ENCODE data around the gene GNGT1.

DNA sequence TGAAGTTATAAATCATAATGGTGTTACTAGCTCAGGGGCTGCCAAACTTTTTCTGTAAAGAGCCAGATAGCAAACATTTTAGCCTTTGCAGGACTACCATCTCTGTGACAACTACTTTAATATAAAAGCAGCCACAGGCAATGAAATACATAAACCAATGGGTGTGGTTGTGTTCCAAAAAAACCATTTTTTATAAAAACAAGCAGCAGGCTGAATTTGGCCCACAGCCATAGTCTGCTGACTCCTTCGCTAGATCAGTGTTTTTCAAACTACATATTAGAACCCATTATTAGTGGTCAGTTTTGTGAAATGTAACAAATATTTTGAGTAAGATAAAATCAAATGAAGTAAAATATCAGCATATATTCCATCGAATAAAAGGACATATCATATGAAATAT is 28.7 kb downstream of the GNGT1 start:
- no peak for TF ChIP-seq TARDBP (IDR thresholded peaks at IDR 0.05)
- no peak for TF ChIP-seq FOXM1 (IDR thresholded peaks at IDR 0.05; ENCODE audit: borderline replicate concordance)
- TF ChIP-seq BHLHE40 (IDR thresholded peaks at IDR 0.05; ENCODE audit: borderline replicate concordance), result no peak
- TF ChIP-seq NFRKB (IDR thresholded peaks at IDR 0.05), result no peak
- TF ChIP-seq, protein P1, sequence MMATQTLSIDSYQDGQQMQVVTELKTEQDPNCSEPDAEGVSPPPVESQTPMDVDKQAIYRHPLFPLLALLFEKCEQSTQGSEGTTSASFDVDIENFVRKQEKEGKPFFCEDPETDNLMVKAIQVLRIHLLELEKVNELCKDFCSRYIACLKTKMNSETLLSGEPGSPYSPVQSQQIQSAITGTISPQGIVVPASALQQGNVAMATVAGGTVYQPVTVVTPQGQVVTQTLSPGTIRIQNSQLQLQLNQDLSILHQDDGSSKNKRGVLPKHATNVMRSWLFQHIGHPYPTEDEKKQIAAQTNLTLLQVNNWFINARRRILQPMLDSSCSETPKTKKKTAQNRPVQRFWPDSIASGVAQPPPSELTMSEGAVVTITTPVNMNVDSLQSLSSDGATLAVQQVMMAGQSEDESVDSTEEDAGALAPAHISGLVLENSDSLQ (IDR thresholded peaks at IDR 0.05), result no peak
- no peak for TF ChIP-seq ARNT (IDR thresholded peaks at IDR 0.05)

Data from HEK293T (cell line).